ENCODE data around the gene HSPG2. TPM values are rescaled to one million over a fixed set of nuclear protein-coding genes. Genes with fewer than 3 reads are reported as not detected.

HSPG2 gene
- total RNA-seq, 1 donor, result 166 TPM

- DNase-seq (ENCODE audit: low read depth), result no peak
- H3K4me3 ChIP-seq (ENCODE audit: low read depth, low read length), result no peak overlapping the region
- TF ChIP-seq CTCF (IDR thresholded peaks at IDR 0.05; ENCODE audit: insufficient read depth, low read depth, low read length), result no peak
Measured at GRCh38 chr1:21847223-21848205, 89.6 kb downstream of the HSPG2 start.

GRCh38 chr1:21845646-21846641 lies 91.2 kb downstream of the HSPG2 start:
- no peak overlapping the region for H3K4me3 ChIP-seq (ENCODE audit: low read depth, low read length)
- no peak for DNase-seq (ENCODE audit: low read depth)
- no peak for TF ChIP-seq CTCF (IDR thresholded peaks at IDR 0.05; ENCODE audit: insufficient read depth, low read depth, low read length)

- no peak for TF ChIP-seq CTCF (IDR thresholded peaks at IDR 0.05; ENCODE audit: insufficient read depth, low read depth, low read length)
- H3K4me3 ChIP-seq (ENCODE audit: low read depth, low read length), result no peak overlapping the region
- DNase-seq (ENCODE audit: low read depth), result no peak
Measured at GRCh38 chr1:21843996-21844395, 93.1 kb downstream of the HSPG2 start.

GRCh38 chr1:21843208-21843607 lies 93.9 kb downstream of the HSPG2 start:
- H3K4me3 ChIP-seq (ENCODE audit: low read depth, low read length), result no peak overlapping the region
- no peak for DNase-seq (ENCODE audit: low read depth)
- TF ChIP-seq CTCF (IDR thresholded peaks at IDR 0.05; ENCODE audit: insufficient read depth, low read depth, low read length), result no peak

GRCh38 chr1:21842606-21843162 lies 94.4 kb downstream of the HSPG2 start:
- H3K4me3 ChIP-seq (ENCODE audit: low read depth, low read length), result no peak overlapping the region
- no peak for DNase-seq (ENCODE audit: low read depth)
- no peak for TF ChIP-seq CTCF (IDR thresholded peaks at IDR 0.05; ENCODE audit: insufficient read depth, low read depth, low read length)

- no peak for TF ChIP-seq CTCF (IDR thresholded peaks at IDR 0.05; ENCODE audit: insufficient read depth, low read depth, low read length)
- DNase-seq (ENCODE audit: low read depth), result no peak
- no peak overlapping the region for H3K4me3 ChIP-seq (ENCODE audit: low read depth, low read length)
Measured at GRCh38 chr1:21841852-21842466, 95.2 kb downstream of the HSPG2 start.

Measured in fibroblast of villous mesenchyme (primary cell).